HepG2 (cell line): Measurements from ENCODE around the gene IER2. TPM values are rescaled to one million over a fixed set of nuclear protein-coding genes. Genes with fewer than 3 reads are reported as not detected.

ENCODE experiments used
- ATAD3A ChIP-seq: sonication (generic); formaldehyde crosslinking; IDR thresholded peaks from 2 replicates; pipeline ENCODE4 v1.4.0; 2020; ENCODE audit warnings: missing genetic modification reagents
- BRCA1 ChIP-seq: sonication (generic); formaldehyde crosslinking; IDR thresholded peaks from 2 replicates; pipeline ENCODE4 v1.4.0; 2020; ENCODE audit warnings: missing genetic modification reagents
- CEBPG ChIP-seq: IDR thresholded peaks from 2 replicates; pipeline ENCODE4 v1.6.1; 2016
- E2F2 ChIP-seq: sonication (generic); formaldehyde crosslinking; IDR thresholded peaks from 2 replicates; pipeline ENCODE4 v1.4.0; 2020; ENCODE audit warnings: missing genetic modification reagents, borderline replicate concordance
- FOXP1 ChIP-seq, 2 experiments: fragments of 450-650 bp in 1 of 2; IDR thresholded peaks; 2 replicates each; pipeline ENCODE4 v1.6.1; 2017 to 2018; ENCODE audit warnings: antibody characterized with exemption in 1 of 2
- HMGA1 ChIP-seq: sonication (generic); formaldehyde crosslinking; conservative IDR thresholded peaks from 2 replicates; pipeline ENCODE4 v1.4.0; 2020; ENCODE audit warnings: missing genetic modification reagents
- HOXA3 ChIP-seq: sonication (generic); formaldehyde crosslinking; IDR thresholded peaks from 2 replicates; pipeline ENCODE4 v1.5.0; 2020; ENCODE audit warnings: missing genetic modification reagents
- MED8 ChIP-seq: sonication (generic); formaldehyde crosslinking; IDR thresholded peaks from 2 replicates; pipeline ENCODE4 v1.8.1; 2023; ENCODE audit warnings: mild to moderate bottlenecking, missing genetic modification reagents; ENCODE audit not compliant: insufficient replicate concordance
- NPAS2 ChIP-seq: sonication (generic); formaldehyde crosslinking; IDR thresholded peaks from 2 replicates; pipeline ENCODE4 v1.8.0; 2022; ENCODE audit warnings: mild to moderate bottlenecking, missing genetic modification reagents, borderline replicate concordance
- RBFOX2 ChIP-seq: fragments of 200-400 bp; formaldehyde crosslinking; IDR thresholded peaks from 2 replicates; pipeline ENCODE4 v1.6.1; 2017; ENCODE audit warnings: low read depth, mild to moderate bottlenecking, low read length
- RBM39 ChIP-seq: fragments of 200-400 bp; formaldehyde crosslinking; IDR thresholded peaks from one replicate; pipeline ENCODE4 v1.6.1; 2018; ENCODE audit warnings: antibody characterized with exemption, mild to moderate bottlenecking, low read depth, low read length; ENCODE audit not compliant: poor library complexity, severe bottlenecking
- SP2 ChIP-seq: sonication (generic); formaldehyde crosslinking; IDR thresholded peaks from 2 replicates; pipeline ENCODE4 v1.5.1; 2020; ENCODE audit warnings: mild to moderate bottlenecking, missing genetic modification reagents
- THAP11 ChIP-seq: IDR thresholded peaks from 2 replicates; pipeline ENCODE4 v1.6.1; 2016; ENCODE audit warnings: missing biosample characterization, missing genetic modification reagents
- TP53 ChIP-seq: sonication (generic); formaldehyde crosslinking; conservative IDR thresholded peaks from 2 replicates; pipeline ENCODE4 v1.4.0; 2020; ENCODE audit warnings: missing genetic modification reagents
- ZBTB34 ChIP-seq: sonication (generic); formaldehyde crosslinking; IDR thresholded peaks from 2 replicates; pipeline ENCODE4 v1.8.0; 2022; ENCODE audit warnings: mild to moderate bottlenecking, missing genetic modification reagents
- ZBTB4 ChIP-seq: sonication (generic); formaldehyde crosslinking; IDR thresholded peaks from 2 replicates; pipeline ENCODE4 v1.4.0; 2020; ENCODE audit warnings: missing genetic modification reagents, mild to moderate bottlenecking, borderline replicate concordance
- ZNF598 ChIP-seq: sonication (generic); formaldehyde crosslinking; IDR thresholded peaks from 2 replicates; pipeline ENCODE4 v1.5.1; 2020; ENCODE audit warnings: mild to moderate bottlenecking, missing genetic modification reagents, borderline replicate concordance
- ZNF687 ChIP-seq: sonication (generic); formaldehyde crosslinking; IDR thresholded peaks from 2 replicates; pipeline ENCODE4 v1.5.1; 2020; ENCODE audit warnings: mild to moderate bottlenecking, missing genetic modification reagents, moderate library complexity
- ZSCAN20 ChIP-seq: sonication (generic); formaldehyde crosslinking; IDR thresholded peaks from 2 replicates; pipeline ENCODE4 v1.4.0; 2020; ENCODE audit warnings: missing genetic modification reagents, mild to moderate bottlenecking, borderline replicate concordance
- polyA plus RNA-seq, 8 experiments: library from polyadenylated mRNA; depleted of rRNA in 3 of 8; stranded (reverse) in 7 of 8; unstranded in 1 of 8; fragments of >200 nt; fragmentation: Illumina TruSeq in 4 of 8; extraction: Trizol in 4 of 8; gene quantifications; 2 replicates each; pipeline versions ENCODE4 v1.2.1 to v1.2.3, GENCODE V29; 2011 to 2016; ENCODE audit warnings: low read depth in 4 of 8, missing spikeins in 1 of 8, mixed read lengths in 1 of 8; ENCODE audit not compliant: insufficient read depth in 1 of 8
- total RNA-seq, 5 experiments: library from RNA; depleted of rRNA; stranded (reverse); fragments of >200 nt; fragmentation: Illumina TruSeq; extraction: Trizol; gene quantifications; 2 replicates each; pipeline ENCODE4 v1.2.3, GENCODE V29; 2016; ENCODE audit warnings: low read depth in 1 of 5

Gene IER2
- total and polyA plus RNA-seq, 2 of the 13 experiments (the other 11 are each of a cell fraction or from before 2014, with no cell fraction given) = 10.1 to 14.3 TPM

GRCh38 chr19:13152974-13153568, 2.9 kb downstream of the IER2 start (continued):
- peak; percentile 72 for TF ChIP-seq ZNF687 (CRISPR knock-in tag)
- peak; percentile 35; the same call in 1 of the 2 replicates for TF ChIP-seq THAP11
- peak; percentile 31; the same call in 1 of the 2 replicates for TF ChIP-seq ZBTB4 (CRISPR knock-in tag)
- TF ChIP-seq SP2 (CRISPR knock-in tag) = 0 out of 2 replicates have a peak, but pooled peaks have one; percentile 11
- TF ChIP-seq TP53 = peak; percentile 77; the same call in 1 of the 2 replicates
- no peak for TF ChIP-seq ZNF598 (CRISPR knock-in tag)
- TF ChIP-seq ZBTB34 = no peak; the same call in 1 of the 2 replicates
- TF ChIP-seq BRCA1 (CRISPR knock-in tag) = peak; percentile 81; the same call in 1 of the 2 replicates
- TF ChIP-seq MED8 = peak; percentile 19
- TF ChIP-seq CEBPG (CRISPR knock-in tag) = no peak
- TF ChIP-seq NPAS2 = no peak
- TF ChIP-seq E2F2 (CRISPR knock-in tag) = 0 out of 2 replicates have a peak, but pooled peaks have one; percentile 71
- peak; percentile 97 for TF ChIP-seq RBFOX2
- peak; percentile 68 for TF ChIP-seq HOXA3 (CRISPR knock-in tag)
- no peak for TF ChIP-seq ZSCAN20 (CRISPR knock-in tag)
- no peak for TF ChIP-seq HMGA1 (CRISPR knock-in tag)
- TF ChIP-seq FOXP1 (IDR thresholded peaks at IDR 0.05) = no peak
- TF ChIP-seq FOXP1 (CRISPR knock-in tag; IDR thresholded peaks at IDR 0.05) = peak; percentile 30; the same call in 1 of the 2 replicates
- TF ChIP-seq RBM39 = peak; percentile 15
- no peak for TF ChIP-seq ATAD3A (CRISPR knock-in tag)
